Epithelial cell of proximal tubule (primary cell): ENCODE results near the gene PROX1. TPM values are rescaled to one million over a fixed set of nuclear protein-coding genes. Genes with fewer than 3 reads are reported as not detected.

Experiments
- DNase-seq: peaks from one replicate; pipeline ENCODE4 v3.0.0-alpha.2; 2011; ENCODE audit warnings: low read depth
- H3K4me3 ChIP-seq: 2 replicates; pipeline ENCODE4 v1.5.1; 2011; ENCODE audit warnings: low read depth, mild to moderate bottlenecking, low read length
- CTCF ChIP-seq: conservative IDR thresholded peaks from 2 replicates; pipeline ENCODE4 v1.5.1; 2012; ENCODE audit warnings: low read depth, mild to moderate bottlenecking, low read length
- total RNA-seq: library from RNA; depleted of rRNA; stranded (reverse); fragments of >200 nt; gene quantifications from 2 replicates; pipeline ENCODE4 v1.2.3, GENCODE V29; 2015

The PROX1 gene
- total RNA-seq, 1 donor from 2014 or later: 0.06 TPM

GRCh38 chr1:213989002-213989855, 1.5 kb downstream of the PROX1 start:
- no peak for DNase-seq
- H3K4me3 ChIP-seq: peak overlapping the region; percentile 75
- no peak for TF ChIP-seq CTCF

GRCh38 chr1:213993929-213994328, 6.2 kb downstream of the PROX1 start:
- TF ChIP-seq CTCF: no peak
- H3K4me3 ChIP-seq: no peak overlapping the region
- DNase-seq: no peak

GRCh38 chr1:213994888-213995287, 7.1 kb downstream of the PROX1 start:
- no peak for DNase-seq
- TF ChIP-seq CTCF: no peak
- no peak overlapping the region for H3K4me3 ChIP-seq

GRCh38 chr1:213995603-213996002, 7.8 kb downstream of the PROX1 start:
- no peak overlapping the region for H3K4me3 ChIP-seq
- no peak for DNase-seq
- TF ChIP-seq CTCF: no peak

GRCh38 chr1:213996320-213997037, 8.7 kb downstream of the PROX1 start:
- no peak for DNase-seq
- H3K4me3 ChIP-seq: no peak overlapping the region
- no peak for TF ChIP-seq CTCF

GRCh38 chr1:213997038-213997771, 9.4 kb downstream of the PROX1 start:
- H3K4me3 ChIP-seq: no peak overlapping the region
- no peak for TF ChIP-seq CTCF
- no peak for DNase-seq
